Right forelimb (tissue), 1 donor: ENCODE data around the gene MBD6.
"Not testable (repeated sequence)": the region's sequence is repeated elsewhere in the genome, so short reads cannot be mapped to it uniquely, and the experiment has no call there.

Source experiments
- DNase-seq: peaks from one replicate; pipeline ENCODE4 v3.0.0-alpha.2; 2018

MBD6 gene

GRCh38 chr12:57490126-57490525 lies 32.5 kb upstream of the MBD6 start:
- no peak for DNase-seq

DNA sequence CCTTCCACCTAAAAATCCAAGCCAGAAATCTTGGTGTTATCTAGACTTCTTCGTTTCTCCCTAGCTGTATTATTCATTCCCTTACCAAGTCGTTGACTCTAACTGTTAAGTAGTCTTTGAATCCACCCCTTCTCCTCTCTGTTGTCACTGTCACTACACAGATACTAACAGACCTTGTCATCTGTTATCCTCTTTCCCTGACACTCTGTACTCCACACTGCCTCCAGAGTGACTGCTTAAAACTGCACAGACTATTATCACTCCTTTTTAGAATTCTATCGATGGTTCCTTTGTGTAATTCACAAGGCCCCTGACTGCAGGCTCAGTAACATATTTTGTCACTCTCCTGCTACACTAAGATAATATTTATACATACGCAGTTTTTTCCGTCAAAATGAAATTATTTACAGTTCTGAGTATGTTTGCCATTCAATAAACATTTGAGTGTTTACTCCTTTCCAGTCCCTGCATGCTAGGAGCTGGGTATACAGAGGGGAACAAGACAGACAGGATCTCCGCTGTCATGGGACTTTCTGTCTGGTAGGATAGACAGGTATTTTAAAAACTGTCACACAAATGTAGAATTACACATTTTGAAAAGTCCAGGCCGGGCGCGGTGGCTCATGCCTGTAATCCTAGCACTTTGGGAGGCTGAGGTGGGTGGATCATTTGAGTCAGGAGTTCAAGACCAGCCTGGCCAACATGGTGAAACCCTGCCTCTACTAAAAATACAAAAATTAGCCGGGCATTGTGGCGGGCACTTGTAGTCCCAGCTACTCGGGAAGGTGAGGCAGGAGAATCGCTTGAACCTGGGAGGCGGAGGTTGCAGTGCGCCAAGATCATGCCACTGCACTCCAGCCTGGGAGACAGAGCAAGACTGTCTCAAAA lies 31.0 kb upstream of the MBD6 start:
- no peak for DNase-seq

DNA sequence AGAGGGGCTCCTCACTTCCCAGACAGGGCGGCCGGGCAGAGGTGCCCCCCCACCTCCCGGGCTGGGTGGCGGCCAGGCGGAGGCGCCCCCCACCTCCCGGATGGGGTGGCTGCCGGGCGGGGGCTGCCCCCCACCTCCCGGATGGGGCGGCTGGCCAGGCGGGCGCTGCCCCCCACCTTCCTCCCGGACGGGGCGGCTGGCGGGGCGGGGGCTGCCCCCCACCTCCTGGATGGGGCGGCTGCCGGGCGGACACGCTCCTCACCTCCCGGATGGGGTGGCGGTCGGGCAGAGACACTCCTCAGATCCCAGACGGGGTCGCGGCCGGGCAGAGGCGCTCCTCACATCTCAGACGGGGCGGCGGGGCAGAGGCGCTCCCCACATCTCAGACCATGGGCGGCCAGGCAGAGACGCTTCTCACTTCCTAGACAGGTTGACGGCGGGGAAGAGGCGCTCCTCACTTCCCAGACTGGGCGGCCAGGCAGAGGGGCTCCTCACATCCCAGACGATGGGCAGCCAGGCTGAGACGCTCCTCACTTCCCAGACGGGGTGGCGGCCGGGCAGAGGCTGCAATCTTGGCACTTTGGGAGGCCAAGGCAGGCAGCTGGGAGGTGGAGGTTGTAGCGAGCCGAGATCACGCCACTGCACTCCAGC lies 27.4 kb upstream of the MBD6 start:
- not testable (repeated sequence) for DNase-seq

DNA sequence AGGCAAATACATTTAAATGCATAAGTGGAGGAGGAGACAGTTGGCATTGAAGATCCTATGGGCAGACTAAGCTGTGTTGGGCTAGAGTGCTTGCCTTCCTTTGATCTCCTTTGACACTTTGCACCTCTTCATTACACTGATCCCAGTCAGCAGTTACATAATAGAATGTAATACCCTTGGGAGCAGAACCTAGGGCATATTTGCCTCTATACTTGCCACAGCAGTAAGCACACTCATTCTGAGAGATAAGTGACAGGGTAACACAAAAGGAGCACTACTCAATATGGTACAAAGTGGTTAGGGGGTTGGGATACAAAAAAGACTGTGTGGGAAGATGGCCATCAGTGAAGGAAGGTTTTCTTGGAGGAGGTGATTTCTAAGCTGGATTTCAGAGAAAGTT lies 25.8 kb upstream of the MBD6 start:
- DNase-seq: no peak

- no peak for DNase-seq
Measured at GRCh38 chr12:57497223-57498131, 25.1 kb upstream of the MBD6 start.

GRCh38 chr12:57498132-57498502 lies 24.5 kb upstream of the MBD6 start:
- DNase-seq: no peak

DNA sequence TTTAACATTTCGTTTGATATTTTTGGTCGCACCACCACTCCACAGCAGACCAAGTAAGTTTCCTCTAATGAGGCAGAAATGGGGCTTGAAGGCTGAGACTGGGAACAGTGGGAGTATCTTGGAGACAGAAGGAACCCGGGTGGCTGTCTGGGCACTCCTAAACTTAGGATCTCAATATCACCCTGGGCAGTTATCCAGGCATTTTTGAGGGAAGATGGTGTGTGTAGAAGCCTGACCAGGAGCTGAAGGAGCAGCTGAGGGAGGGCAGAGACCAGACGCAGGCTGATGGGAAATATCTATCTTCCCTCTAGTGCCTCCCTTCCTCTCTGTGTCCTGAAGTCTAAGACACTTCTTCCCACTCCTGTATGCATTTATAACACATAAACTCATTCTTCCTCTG lies 24.1 kb upstream of the MBD6 start:
- no peak for DNase-seq

DNA sequence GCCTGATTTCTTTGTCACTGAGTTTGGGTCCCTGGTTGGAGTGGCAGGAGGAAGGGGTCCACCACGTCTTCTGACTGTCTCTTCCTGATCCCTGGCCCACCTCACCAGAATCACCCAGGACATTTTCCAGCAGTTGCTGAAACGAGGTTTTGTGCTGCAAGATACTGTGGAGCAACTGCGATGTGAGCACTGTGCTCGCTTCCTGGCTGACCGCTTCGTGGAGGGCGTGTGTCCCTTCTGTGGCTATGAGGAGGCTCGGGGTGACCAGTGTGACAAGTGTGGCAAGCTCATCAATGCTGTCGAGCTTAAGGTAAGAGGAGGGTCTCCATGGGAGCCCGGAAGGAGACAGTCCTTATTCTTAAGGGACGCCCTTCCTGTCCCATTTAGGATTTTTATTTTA lies 22.4 kb upstream of the MBD6 start:
- DNase-seq: no peak

GRCh38 chr12:57502311-57502969 lies 20.2 kb upstream of the MBD6 start:
- not testable (repeated sequence) for DNase-seq

DNA sequence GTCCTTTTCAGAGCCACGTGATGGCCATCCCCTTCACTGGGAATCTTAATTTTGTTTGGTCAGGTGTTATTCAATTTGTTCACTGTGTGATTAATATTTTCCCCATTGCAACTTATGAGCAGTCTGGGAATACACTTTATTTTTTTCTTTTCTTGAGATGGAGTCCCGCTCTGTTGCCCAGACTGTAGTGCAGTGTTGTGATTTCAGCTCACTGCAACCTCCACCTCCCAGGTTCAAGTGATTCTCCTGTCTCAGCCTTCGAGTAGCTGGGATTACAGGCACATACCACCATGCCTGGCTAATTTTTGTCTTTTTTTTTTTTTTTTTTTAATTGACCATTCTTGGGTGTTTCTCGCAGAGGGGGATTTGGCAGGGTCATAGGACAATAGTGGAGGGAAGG lies 16.1 kb upstream of the MBD6 start:
- DNase-seq: not testable (repeated sequence)

DNA sequence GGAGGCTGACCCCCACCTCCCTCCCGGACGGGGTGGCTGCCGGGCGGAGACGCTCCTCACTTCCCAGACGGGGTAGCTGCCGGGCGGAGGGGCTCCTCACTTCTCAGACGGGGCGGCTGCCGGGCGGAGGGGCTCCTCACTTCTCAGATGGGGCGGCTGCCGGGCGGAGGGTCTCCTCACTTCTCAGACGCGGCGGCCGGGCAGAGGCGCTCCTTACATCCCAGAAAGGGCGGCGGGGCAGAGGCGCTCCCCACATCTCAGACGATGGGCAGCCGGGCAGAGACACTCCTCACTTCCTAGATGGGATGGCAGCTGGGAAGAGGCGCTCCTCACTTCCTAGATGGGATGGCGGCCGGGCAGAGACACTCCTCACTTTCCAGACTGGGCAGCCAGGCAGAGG lies 14.8 kb upstream of the MBD6 start:
- not testable (repeated sequence) for DNase-seq

- DNase-seq: no peak
Measured at GRCh38 chr12:57511161-57511560, 11.5 kb upstream of the MBD6 start.

GRCh38 chr12:57511588-57512325 lies 10.9 kb upstream of the MBD6 start:
- no peak for DNase-seq

DNA sequence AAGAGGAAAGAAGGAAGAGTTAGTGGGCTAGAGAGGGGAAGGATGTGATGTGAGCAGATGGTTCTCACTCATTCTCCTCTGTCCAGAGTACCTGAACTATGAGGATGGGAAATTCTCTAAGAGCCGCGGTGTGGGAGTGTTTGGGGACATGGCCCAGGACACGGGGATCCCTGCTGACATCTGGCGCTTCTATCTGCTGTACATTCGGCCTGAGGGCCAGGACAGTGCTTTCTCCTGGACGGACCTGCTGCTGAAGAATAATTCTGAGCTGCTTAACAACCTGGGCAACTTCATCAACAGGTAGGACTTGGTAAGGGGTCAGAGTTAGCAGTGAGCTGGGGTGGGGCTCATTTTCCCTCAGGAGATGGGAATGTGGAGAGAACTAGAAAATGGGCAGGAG lies 10.0 kb upstream of the MBD6 start:
- DNase-seq: no peak

DNA sequence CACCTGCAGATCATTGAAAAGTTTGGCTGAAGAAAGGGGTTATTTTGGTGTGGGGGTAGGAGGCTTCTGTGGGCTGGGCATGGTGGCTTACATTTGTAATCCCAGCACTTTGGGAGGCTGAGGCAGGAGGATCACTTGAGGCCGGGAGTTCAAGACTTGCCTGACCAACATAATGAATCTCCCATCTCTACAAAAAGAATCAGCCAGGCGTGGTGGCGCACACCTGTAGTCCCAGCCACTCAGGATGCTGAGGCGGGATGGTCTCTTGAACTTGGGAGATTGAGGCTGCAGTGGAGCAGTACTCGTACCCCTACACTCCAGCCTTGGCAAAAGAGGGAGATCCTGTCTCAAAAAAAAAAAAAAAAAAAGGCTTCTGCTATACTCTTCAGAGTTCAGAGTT lies 9.4 kb upstream of the MBD6 start:
- DNase-seq: no peak

- DNase-seq: not testable (repeated sequence)
Measured at GRCh38 chr12:57513677-57514076, 8.9 kb upstream of the MBD6 start.

DNA sequence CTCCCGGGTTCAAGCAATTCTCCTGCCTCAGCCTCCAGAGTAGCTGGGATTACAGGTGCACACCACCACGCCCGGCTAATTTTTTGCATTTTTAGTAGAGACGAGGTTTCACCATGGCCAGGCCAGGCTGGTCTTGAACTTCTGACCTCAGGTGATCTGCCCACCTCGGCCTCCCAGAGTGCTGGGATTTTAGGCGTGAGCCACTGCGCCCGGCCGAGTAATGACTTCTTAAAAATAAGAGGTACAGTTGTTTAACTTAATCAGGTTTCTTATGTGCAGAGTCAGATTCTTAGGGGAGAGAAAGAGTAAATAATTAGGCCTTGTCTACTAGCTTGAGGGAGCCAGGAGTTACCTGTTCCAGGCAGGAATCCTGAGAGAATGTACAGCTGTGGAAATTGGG lies 8.4 kb upstream of the MBD6 start:
- not testable (repeated sequence) for DNase-seq

- DNase-seq: no peak
Measured at GRCh38 chr12:57514720-57515407, 7.8 kb upstream of the MBD6 start.

- no peak for DNase-seq
Measured at GRCh38 chr12:57515408-57515933, 7.2 kb upstream of the MBD6 start.

GRCh38 chr12:57515934-57516541 lies 6.6 kb upstream of the MBD6 start:
- DNase-seq: no peak
